ENCODE data around the gene SHISA8.

Gene SHISA8

GRCh38 chr22:41913842-41914534 lies 886 bp downstream of the SHISA8 start:
- DNase-seq (ENCODE audit: low spot score) = no peak

DNA sequence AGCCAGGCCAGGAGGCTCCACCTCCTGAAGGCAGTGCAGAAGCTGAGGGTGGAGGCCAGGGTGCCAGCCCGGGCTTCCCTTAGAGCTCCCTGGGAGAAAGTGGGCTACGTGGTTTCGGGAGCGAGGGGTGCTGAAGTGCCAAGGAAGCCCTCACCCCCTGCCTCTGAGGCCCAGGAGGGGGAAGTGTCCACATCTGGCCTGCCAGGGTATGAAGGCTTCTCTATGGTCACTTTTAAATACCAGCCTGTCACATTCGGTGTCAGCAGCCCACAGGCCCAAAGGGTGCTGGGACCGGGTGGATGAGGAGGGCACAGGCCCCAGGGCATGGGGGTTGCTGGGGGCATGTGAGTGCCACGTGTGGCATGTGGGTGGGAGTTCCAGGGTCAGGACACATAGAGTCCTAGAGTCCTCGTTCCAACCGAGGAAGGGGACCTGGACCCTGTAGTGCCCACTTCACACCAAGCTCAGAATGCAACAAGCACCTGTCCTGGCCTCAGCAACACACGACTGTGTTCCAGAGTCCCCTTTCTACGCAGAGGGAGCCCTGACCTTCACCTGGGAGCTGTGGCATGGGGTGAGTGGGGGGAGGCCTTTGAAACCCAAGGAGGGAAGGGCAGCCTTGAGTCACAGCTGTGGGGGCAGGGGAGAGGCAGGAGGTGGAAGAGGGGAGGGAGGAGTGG lies 1.7 kb downstream of the SHISA8 start:
- no peak for DNase-seq (ENCODE audit: low spot score)

- no peak for DNase-seq (ENCODE audit: low spot score)
These were observed 2.4 kb downstream of the SHISA8 start for GRCh38 chr22:41912338-41913039.

DNA sequence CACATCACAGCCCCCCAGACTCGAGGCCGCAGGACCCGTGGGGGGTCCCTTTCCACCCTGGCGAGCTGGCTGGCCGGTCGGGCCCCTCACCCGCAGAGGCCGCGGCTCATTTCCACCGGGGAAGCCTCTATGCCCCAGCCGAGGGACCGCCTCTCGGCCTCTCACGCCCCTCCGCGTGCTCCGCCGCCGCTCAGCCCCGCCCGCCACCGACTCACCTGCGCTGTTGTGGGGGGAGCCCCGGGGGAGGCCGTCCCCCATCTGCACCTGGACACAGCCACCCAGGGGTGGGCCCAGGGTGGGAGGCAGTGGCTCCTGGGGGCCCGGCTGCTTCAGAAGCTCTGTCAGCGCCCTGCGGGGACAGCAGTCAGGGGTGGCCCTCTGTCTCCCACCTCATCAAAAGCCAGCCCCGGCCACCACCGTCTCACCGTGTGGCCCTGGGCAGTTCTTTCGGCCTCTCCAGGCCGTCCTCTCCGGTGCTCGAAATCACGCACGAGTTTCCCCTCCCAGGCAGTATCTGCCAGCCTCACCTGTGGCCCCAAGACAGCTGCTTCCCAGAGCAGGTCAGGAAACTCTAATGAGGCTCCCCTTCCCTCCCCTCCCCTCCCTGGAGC lies 3.8 kb downstream of the SHISA8 start:
- no peak for DNase-seq (ENCODE audit: low spot score)

DNA sequence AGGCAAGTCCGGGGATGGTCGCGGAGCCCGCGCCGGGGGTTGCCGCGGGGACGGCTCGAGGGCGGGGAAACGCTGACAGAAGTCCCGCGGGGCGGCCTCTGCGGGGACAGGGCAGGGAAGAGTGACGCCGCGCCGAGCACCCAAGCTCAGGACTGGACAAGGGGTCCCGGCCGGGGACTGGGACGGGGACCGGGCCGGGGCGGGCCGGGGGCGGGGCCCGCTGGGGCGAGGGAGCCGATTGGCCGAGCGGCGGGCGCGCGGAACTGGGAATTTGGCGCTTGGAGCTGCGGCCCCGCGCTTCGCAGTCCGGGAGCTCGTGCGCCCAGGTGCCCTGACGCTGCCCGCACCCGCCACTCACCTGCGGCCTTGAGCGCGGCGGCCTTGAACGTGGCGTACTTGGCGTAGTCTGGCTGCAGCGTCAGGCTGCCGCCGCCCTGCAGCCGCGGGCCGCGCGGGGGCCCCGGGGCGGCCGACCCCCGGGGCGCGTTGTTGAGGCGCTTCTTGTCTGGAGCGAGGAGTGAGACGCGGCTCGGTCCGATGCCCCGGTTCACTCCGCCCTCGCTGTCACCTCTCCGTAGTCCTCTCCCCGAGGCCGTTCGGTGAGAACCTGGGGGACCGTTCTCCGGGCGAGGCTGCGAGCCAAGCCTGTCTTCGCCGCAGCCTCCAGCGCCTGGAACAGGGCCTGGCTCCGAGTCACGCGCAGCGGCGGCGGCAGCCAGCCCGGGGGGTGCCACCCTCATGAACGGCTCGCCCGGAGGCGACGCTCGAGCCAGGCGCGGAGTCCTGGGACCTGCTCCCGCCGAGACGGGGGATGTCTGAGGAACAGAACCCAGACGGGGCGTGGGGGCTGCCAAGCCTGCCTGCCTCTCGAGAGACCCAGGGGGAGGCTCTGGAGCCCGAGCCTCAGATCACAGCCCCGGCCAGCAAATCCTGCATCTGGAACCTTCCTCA lies 4.5 kb downstream of the SHISA8 start:
- DNase-seq (ENCODE audit: low spot score) = no peak

- no peak for DNase-seq (ENCODE audit: low spot score)
These were observed 5.4 kb downstream of the SHISA8 start for GRCh38 chr22:41909310-41910049.

DNA sequence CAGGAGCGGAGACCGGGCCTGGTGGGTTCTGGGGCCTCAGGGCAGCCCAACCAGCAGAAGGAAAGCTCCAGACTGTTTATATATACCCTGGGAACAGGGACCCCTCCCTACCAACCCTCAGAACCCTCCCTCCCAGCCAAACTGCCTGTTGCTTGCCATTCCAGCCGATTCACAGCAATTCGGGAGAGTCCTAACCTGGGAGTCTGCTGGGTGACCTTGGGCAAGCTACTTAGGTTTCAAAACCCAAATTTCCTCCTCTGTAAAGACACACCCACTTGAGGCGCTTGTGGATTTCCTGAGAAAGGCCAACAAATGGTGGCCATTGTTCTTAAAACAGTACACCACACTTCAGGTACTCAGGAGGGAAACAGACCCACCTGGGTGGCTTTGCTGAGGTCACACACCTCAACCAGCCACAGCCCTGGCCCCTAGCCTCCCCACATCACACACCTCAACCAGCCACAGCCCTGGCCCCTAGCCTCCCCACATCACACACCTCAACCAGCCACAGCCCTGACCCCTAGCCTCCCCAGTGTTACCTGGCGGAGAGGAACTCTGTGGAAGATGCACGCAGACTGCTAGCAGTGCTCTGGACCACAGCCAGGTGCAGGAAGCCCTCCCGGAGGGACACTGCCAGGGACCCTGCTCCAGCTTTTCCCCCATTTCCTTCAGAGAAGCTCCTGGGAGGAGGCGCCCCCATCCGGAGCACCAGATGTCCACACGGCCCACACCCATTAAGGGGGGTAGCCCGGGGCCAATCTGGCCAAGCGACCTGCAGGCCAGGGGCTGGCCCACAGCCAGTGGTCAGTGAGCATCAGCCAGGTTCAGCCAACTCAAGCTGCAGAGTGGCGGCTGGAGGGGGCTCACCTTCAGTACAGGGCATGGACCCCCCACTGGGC lies 6.2 kb downstream of the SHISA8 start:
- DNase-seq (ENCODE audit: low spot score) = no peak

GRCh38 chr22:41907436-41908401 lies 7.2 kb downstream of the SHISA8 start:
- DNase-seq (ENCODE audit: low spot score) = no peak

- DNase-seq (ENCODE audit: low spot score) = no peak
These were observed 8.1 kb downstream of the SHISA8 start for GRCh38 chr22:41906822-41907221.

- DNase-seq (ENCODE audit: low spot score) = no peak
These were observed 9.3 kb downstream of the SHISA8 start for GRCh38 chr22:41905411-41906202.

- no peak for DNase-seq (ENCODE audit: low spot score)
These were observed 10.1 kb downstream of the SHISA8 start for GRCh38 chr22:41904450-41905410.

DNA sequence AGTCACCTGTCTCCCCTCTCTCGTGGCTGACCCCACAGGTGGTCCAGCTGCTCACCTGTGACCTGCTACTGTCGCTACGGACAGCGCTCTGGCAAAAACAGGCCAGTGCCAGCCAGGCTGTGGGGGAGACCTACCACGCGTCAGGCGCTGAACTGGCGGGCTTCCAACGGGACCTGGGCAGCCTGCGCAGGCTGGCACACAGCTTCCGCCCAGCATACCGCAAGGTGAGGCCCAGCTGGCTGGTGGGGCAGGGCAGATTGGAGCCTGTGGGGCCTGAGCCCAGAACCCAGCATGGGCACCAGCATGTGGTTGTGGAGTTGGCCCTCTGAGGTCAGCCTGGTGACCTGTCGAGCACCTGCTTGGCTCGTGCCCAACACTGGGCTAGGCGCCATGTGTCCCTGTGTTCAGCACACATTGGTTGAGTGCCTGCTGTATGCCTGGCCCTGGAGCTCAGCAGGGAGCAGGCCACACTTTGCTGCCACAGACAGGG lies 11.9 kb downstream of the SHISA8 start:
- DNase-seq (ENCODE audit: low spot score) = no peak

DNA sequence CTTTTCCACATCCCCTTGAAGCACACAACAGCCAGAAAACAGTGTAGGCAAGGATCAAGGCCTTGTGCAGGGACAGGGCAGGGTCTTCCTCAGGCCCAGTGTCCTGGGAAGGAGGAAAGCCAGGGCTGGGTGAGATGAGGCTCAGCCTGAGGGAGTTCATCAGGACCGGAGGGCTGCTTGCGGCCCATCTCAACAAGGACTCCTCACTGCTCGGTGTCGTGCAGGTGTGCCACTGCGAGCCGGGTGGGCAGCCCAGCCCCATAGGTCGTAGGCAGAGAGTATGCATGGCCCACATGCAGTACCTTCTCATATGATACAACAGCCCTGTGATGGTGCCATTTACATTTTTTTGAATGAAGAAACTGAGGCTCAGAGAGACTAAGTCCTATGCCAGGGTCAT lies 12.9 kb downstream of the SHISA8 start:
- no peak for DNase-seq (ENCODE audit: low spot score)

DNA sequence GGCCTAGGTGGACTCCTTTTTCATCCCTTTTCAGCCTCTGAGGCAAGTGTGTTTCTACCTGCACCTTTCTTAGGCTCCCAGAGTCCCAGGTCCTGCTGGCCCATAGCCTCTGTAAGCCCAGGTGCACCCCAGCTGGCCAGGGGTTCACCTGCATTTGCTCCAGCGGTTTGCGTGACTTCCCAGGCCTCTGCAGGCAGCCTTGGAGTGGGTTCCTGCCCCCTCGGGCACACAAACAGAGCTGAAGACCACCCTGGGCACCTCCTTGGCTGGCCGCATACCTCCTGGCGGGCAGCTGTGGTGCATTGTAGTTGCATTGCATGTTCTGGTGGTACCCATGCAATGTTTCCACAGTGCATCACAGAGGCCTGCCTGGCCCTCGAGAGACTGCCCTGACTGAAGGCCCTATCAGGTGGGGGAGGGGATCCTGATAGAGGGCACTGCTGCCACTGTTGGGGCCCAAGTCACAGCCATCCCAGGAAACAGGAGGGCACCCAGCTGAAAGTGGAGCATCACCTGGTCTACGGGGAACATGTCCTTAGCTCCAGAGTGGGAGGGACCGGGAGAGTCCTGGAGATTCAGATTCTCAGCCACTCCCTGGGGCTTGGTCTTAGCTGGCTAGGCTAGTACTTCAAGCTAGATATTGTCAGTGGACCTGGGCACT lies 14.1 kb downstream of the SHISA8 start:
- DNase-seq (ENCODE audit: low spot score) = no peak

GRCh38 chr22:41899992-41900651 lies 14.8 kb downstream of the SHISA8 start:
- peak; percentile 78 for DNase-seq (ENCODE audit: low spot score)

Data from hematopoietic multipotent progenitor cell treated with erythropoietin and hydrocortisone succinate and interleukin-3 and kit ligand, for 17 days (in vitro differentiated cells).